Endothelial cell (in vitro differentiated cells): Measurements from ENCODE around the gene BCL2. TPM values are rescaled to one million over a fixed set of nuclear protein-coding genes. Genes with fewer than 3 reads are reported as not detected.

Experiments used
- DNase-seq: peaks from one replicate; pipeline ENCODE4 v3.0.0; 2021; ENCODE audit warnings: low spot score
- H3K27ac Mint-ChIP-seq: one replicate; pipeline ENCODE4 v1.8.0; 2021; ENCODE audit warnings: mixed read lengths, inconsistent platforms; ENCODE audit not compliant: unreplicated experiment
- H3K27me3 Mint-ChIP-seq: one replicate; pipeline ENCODE4 v1.8.0; 2021; ENCODE audit warnings: mild to moderate bottlenecking, moderate library complexity, mixed read lengths, inconsistent platforms; ENCODE audit not compliant: unreplicated experiment
- H3K36me3 Mint-ChIP-seq: one replicate; pipeline ENCODE4 v1.8.0; 2021; ENCODE audit warnings: mild to moderate bottlenecking, low read depth, mixed read lengths, inconsistent platforms; ENCODE audit not compliant: unreplicated experiment
- H3K4me1 Mint-ChIP-seq: one replicate; pipeline ENCODE4 v1.8.0; 2021; ENCODE audit warnings: mild to moderate bottlenecking, mixed read lengths, inconsistent platforms; ENCODE audit not compliant: unreplicated experiment
- H3K4me3 Mint-ChIP-seq: one replicate; pipeline ENCODE4 v1.8.0; 2021; ENCODE audit warnings: mild to moderate bottlenecking, mixed read lengths, inconsistent platforms; ENCODE audit not compliant: unreplicated experiment
- H3K9me3 Mint-ChIP-seq: one replicate; pipeline ENCODE4 v1.8.0; 2021; ENCODE audit warnings: mixed read lengths, inconsistent platforms; ENCODE audit not compliant: unreplicated experiment
- CTCF ChIP-seq: fragments of 200-600 bp; sonication (generic); IDR thresholded peaks from one replicate; pipeline ENCODE4 v1.5.0; 2021; ENCODE audit warnings: antibody characterized with exemption; ENCODE audit not compliant: unreplicated experiment
- total RNA-seq: library from RNA; stranded (reverse); fragmentation: NEBNext Ultra II Directional; extraction: Animal tissue kit (Norgen Biotek cat#: 25700); gene quantifications from one replicate; pipeline ENCODE4 v1.2.1, GENCODE V29; 2021; ENCODE audit not compliant: unreplicated experiment

The BCL2 gene
- total RNA-seq, 1 donor from 2014 or later = 9.2 TPM

DNA sequence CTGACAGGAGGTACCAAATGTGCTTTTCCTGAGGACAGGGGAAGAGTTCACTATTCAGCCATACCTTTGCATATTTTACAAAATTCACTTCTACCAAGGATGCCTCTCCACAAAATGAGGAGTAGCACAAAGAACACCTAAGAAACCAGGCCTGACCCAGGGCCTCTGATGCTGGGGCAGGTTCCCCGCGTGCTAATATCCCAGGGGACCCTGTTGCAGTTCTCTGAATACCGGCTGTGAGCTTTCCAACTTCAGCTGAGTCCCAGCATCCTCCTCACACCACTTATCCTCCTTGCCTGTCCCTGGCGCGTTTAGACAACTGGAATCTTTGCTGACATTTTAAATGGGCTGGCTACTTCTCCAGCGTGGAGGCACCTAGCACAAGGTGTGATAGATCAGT, 142.3 kb downstream of the BCL2 start:
- Mint-ChIP-seq H3K4me3 (no peak overlapping the region), H3K4me1 (peaks cover 33% of the 10 kb centered on the region), H3K27me3 (peaks cover 1% of the 10 kb centered on the region), H3K9me3 (no peaks in the 10 kb centered on the region), H3K36me3 (no peaks in the 10 kb centered on the region), H3K27ac (no peak overlapping the region)
- DNase-seq = no peak
- TF ChIP-seq CTCF = no peak

DNA sequence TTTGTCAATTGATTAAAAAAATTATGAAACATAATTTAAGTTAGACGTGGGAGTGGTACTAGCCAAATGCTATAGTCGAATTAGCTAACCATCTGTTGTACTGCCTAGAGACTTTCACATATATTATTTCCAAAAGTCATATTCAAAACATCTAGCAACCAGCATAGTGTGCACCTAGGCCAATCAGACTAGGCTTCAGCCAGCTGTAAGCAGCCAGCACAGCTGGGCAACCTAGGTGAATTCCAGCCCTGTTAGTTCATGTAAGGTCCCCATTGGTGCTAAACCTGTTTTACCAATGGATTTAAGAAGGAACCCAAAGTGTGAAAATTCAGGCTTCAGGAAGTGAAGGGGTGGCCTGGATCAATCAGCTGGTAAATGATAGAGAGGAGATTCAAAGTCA, 144.3 kb downstream of the BCL2 start:
- TF ChIP-seq CTCF = no peak
- no peak overlapping the region for H3K4me3 Mint-ChIP-seq
- peaks cover 22% of the 10 kb centered on the region for H3K4me1 Mint-ChIP-seq
- no peaks in the 10 kb centered on the region for H3K9me3 Mint-ChIP-seq
- peaks cover 2% of the 10 kb centered on the region for H3K36me3 Mint-ChIP-seq
- H3K27me3 Mint-ChIP-seq = peaks cover 1% of the 10 kb centered on the region
- DNase-seq = no peak
- no peak overlapping the region for H3K27ac Mint-ChIP-seq

GRCh38 chr18:63173983-63174382, 145.6 kb downstream of the BCL2 start:
- DNase-seq = no peak
- peaks cover 11% of the 10 kb centered on the region for H3K4me1 Mint-ChIP-seq
- no peak overlapping the region for H3K27ac Mint-ChIP-seq
- no peak for TF ChIP-seq CTCF
- H3K27me3 Mint-ChIP-seq = peaks cover 1% of the 10 kb centered on the region
- peaks cover 2% of the 10 kb centered on the region for H3K36me3 Mint-ChIP-seq
- no peaks in the 10 kb centered on the region for H3K9me3 Mint-ChIP-seq
- no peak overlapping the region for H3K4me3 Mint-ChIP-seq

DNA sequence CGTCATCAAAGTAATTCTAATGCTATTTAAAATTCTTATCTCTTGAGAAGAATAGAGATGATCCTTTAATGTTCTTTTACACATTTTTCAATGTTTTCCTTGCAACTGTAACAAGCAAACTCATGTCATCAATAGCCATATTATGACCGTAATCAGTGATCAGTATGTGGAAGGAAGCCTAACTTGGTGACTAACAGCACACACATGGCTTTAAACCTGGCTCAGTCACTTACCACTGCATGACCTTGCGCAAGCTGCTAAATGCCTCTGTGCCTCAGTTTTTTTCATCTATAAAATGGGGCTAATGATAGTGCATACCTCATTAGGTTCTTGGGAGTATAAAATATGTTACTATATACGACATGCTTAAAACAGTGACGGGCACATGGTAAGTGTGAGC, 149.7 kb downstream of the BCL2 start:
- no peak for TF ChIP-seq CTCF
- peaks cover 4% of the 10 kb centered on the region for H3K4me1 Mint-ChIP-seq
- no peaks in the 10 kb centered on the region for H3K27me3 Mint-ChIP-seq
- no peak overlapping the region for H3K27ac Mint-ChIP-seq
- H3K4me3 Mint-ChIP-seq = no peak overlapping the region
- no peak for DNase-seq
- peaks cover 2% of the 10 kb centered on the region for H3K36me3 Mint-ChIP-seq
- no peaks in the 10 kb centered on the region for H3K9me3 Mint-ChIP-seq

DNA sequence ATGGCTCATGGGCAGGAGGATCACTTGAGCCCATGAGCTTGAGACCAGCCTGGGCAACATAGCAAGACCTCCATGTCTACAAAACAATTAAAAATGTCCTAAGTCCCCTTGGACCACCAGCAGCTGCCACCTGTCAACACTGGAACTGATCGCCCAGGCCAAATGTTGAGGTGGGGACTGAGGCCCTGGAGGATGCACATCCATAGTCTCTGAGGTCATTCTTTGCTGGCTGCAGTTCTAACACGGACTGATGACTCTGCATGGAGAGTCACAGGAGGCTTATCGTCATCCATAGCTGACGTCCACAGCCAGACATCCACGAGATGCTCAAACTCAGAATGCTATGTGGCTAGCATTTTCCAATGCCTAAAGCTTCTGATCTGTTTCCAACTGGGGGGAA, 151.3 kb downstream of the BCL2 start:
- no peak for DNase-seq
- TF ChIP-seq CTCF = no peak
- Mint-ChIP-seq H3K4me3 (no peak overlapping the region), H3K9me3 (no peaks in the 10 kb centered on the region), H3K27ac (no peak overlapping the region), H3K27me3 (no peaks in the 10 kb centered on the region), H3K36me3 (peaks cover 2% of the 10 kb centered on the region), H3K4me1 (peaks cover 4% of the 10 kb centered on the region)
